HG02852 (cell line): ENCODE data around the gene SPOCD1.

ENCODE experiments used
- ATAC-seq: cut with Tn5 transposase; IDR thresholded peaks from one replicate; pipeline ENCODE4 v1.9.1; 2021; ENCODE audit warnings: mild to moderate bottlenecking, moderate library complexity; ENCODE audit not compliant: unreplicated experiment

Gene SPOCD1

DNA sequence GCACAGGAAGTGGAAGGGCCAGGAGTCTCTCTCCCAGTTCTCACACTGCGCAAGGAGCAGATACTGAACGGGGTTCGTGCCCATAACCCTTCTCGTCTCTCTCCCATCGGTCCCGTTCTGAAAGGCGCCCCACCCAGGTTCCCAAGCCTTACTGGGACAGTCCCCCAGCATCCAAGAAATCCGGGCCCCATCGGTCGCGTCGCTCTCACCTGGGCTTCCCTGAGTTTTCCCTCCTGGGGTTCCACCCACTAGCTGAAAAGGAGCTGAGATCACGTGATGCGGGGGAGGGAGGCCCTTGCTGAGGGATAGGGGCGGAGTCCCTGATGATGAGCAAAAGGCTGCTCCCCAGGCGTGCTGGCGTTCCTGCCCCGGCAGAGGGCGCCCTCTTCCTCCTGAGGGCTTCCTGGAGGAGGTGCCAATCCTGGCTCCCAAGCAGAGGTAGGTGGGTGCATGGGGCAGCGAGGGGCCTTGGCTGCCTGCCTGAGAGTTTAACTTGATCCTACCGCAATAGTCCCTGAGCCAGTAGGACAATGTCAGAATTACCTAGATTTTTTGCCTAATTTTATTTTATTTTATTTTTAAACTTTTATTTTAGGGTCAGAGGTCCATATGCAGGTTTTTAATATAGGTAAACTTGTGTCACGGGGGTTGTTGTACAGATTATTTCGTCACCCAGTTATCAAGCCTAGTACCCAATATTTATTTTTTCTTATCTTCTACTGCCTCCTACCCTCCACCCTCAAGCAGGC, at the start of gene SPOCD1:
TSS of gene SPOCD1 (minus strand) at position 271 of the 749 bp plus-strand sequence. CDS start 689 bp downstream, outside the sequence.
- ATAC-seq: no peak

DNA sequence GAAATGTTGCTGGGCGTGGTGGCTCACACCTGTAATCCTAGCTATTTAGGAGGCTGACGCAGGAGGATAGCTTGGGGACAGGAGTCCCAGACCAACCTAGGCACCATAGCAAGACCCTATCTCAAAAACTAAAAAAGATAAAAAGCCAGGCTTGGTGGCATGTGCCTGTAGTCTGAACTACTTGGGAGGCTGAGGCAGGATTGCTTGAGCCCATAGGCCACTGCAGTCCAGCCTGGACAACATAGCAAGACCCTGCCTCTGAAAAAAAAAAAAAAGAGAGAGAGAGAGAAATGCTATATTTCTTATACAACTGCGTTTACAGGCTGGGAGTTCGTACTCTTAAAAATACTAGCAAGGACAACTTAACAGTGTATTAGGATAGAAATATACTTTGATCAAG, 46.2 kb upstream of the SPOCD1 start:
- ATAC-seq: no peak

GRCh38 chr1:31861346-31861745, 45.5 kb upstream of the SPOCD1 start:
- no peak for ATAC-seq

- no peak for ATAC-seq
These were observed 44.8 kb upstream of the SPOCD1 start for GRCh38 chr1:31860581-31860980.

DNA sequence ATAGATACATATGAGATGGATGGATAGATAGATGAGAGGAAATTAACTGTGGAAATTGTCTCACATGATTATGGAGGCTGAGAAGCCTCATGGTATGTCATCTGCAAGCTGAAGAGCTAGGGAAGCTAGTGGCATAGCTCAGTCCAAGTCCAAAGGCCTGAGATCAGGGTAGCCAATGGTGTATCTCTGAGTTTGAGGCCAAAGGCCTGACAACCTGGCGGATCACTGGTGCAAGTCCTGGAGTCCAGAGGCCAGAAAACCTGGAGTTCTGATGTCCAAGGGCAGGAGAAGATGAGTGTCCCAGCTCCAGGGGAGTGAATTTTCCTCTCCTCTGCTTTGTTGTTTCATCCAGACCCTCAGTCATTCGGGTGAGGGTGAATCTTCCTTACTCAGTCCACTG, 43.9 kb upstream of the SPOCD1 start:
- no peak for ATAC-seq

DNA sequence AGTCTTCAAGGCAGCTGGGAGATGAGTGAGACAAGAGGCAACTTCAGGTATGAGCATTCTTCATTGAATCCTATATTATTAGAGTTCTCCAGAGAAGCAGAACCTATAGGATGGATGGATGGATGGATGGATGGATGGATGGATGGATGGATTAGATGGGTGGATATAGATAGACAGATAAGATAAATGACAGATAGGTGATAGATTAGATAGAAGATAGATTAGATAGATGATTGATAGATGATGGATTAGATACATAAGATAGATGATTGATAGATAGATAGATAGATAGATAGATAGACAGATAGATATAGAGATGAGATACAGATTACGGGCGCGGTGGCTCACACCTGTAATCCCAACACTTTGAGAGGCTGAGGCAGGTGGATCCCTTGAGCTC, 43.2 kb upstream of the SPOCD1 start:
- no peak for ATAC-seq

DNA sequence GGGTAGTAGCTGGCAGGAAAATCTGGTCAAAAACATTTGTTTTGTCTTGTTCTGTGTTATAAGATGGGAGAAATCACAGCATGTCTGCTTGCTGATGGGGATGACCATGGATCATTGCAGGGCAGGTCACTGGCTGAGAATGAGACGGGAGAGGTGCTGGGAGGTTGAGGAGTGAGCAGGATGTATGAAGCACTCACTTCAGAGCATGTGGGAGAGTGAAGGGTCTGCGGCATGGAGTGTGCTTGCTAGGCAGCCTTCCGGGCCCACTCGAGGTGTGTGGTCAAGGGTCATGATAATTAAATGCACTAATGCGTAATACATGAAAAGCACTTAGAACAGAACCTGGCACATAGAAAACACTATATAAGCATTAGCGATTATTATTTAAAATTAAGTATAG, 42.0 kb upstream of the SPOCD1 start:
- ATAC-seq: no peak

DNA sequence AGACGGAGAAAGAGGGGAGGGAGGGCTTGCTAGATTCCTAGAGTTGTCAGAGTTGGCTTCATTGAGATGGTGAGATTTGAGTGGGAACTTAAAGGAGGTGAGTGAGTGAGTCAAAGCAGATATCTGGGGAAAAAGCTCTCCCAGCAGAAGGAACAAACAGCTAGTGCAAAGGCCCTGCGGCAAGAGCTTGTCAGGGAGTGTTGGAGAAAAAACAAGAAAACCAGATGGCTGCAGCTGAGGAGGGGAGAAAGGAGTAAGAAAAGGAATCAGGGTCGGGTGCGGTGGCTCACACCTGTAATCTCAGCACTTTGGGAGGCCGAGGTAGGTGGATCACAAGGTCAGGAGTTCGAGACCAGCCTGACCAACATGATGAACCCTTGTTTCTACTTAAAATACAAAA, 40.3 kb upstream of the SPOCD1 start:
- no peak for ATAC-seq

DNA sequence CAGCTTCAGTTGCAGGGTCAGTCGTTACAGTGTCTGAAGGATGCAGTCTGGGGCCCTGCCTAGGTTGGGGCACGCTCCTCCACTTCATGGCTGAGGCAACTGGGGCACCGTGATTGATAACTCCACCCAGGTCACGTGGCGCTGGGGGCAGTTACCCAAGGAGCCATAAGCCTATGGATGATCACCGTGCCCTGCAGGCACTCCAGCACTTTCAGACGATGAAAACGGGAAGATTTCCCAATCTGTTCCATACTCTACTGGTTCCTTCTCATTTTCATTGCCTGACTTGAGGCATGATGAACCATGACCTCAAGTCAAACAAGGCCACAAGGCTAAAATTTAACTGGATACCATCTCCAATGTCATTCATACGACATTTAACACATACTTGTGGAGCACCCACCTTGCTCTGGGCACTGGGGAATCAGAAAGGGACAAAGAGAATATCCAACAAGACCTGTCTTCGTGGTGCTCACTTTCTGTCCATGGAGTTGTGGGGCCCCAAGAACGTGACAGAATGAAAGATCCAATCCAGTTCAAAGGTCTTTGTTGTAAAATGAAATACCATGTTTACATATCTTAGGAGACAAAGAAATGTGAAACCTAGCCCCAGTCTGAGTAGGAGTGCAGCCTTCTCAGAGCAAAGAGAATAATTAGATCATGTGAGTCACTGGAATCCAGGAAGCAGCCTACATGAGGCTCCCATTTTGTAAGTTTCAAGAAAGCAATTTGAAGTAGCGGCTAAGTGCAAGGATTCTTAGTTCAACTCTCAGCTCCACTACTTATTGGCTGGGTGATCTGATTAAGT, 39.4 kb upstream of the SPOCD1 start:
- no peak for ATAC-seq

DNA sequence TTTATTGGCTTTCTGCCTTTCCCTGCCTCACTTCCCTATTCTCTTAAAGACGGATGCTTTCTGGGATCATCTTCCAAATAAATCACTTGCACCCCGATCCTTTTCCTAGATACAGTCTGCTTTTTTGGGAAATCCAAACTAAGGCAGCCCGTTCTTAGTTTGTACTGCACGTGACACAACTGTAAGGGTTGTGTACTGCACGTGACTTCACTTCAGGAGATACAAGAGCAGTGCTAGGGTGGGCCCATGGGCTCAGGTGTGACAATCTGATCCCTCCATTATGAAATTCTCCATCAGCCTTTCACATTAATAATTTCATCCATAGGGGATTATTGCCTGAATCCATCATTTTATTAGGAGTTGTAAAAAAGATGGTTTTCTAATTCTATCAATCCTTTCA, 33.8 kb upstream of the SPOCD1 start:
- no peak for ATAC-seq

DNA sequence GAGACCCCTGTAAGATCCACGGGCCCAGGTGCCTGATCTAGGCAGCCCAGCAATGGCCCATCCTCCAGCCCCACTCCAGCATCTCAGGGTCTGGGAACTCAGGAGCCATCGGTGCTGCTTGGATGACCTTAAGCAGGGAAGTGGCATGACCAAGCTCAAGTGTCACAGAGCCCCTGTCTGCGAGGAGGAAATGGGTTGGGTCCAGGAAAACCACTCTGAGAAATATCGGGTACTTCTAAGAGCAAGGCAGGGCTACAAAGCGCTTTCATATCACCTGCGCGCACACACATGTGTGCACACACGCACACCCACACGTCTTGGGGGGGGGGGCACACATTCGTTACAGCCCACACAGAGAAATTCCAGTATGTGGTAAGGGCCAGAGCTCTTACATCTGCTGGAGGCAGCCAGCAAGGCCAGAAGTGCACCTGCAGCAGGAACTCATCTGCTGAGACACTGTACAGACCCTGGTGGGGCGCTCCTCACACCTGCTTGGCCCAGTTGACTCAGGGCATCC, 32.6 kb upstream of the SPOCD1 start:
- ATAC-seq: no peak

- ATAC-seq: no peak
These were observed 30.7 kb upstream of the SPOCD1 start for GRCh38 chr1:31846484-31846883.

GRCh38 chr1:31843506-31843905, 27.7 kb upstream of the SPOCD1 start:
- no peak for ATAC-seq

- ATAC-seq: no peak
These were observed 24.0 kb upstream of the SPOCD1 start for GRCh38 chr1:31839662-31840343.

DNA sequence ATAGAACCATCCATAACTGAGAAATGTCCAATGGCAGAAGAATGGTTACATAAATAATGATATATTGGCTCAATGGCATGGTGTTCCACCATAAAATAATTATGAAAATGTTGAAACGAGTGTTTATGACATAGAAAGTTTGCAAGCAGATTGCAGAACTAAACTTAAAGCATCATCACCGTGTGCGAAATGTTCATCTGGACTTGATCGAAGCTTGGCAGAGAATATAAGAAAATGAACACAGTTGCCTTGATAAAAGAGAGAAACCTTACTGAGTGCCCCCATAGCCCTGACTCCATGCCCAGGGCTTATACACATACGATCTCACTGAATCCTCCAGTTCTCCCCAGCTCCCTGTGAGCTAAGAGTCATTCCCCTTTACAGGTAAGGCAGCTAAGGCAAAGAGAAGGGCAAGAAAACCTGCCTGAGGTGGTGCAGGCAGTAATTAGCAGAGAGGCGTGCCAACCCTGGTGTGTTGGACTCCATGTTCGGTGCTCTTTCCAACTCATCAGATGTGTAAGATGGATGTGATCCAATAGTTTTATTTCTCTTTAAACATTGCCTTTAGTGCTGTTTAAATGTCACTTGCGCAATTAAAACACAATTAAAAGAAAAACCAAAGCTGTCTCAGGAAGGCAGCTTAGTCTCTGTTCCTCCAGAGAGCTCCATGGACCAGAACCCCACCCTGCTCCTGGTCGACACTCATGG, 21.8 kb upstream of the SPOCD1 start:
- no peak for ATAC-seq

GRCh38 chr1:31836638-31837037, 20.8 kb upstream of the SPOCD1 start:
- no peak for ATAC-seq

DNA sequence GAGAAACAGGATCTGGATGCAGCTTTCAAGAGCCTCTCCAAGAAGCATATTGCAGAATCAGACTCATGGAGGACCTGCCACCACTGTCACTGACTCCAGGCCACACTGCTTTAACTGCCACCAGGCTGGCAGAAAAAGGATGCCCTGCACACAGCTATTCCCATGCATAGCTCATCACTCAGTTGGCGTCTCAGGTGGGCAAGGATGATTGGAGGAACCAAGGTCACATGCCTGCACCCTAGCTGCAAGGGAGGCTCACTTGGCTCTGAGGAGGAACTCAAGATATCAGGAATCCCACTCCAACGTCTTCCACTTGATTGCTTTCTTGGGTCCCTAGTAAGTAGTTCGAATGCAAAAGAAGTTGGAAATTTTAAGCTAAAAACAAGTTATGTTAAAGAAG, 19.6 kb upstream of the SPOCD1 start:
- ATAC-seq: no peak

DNA sequence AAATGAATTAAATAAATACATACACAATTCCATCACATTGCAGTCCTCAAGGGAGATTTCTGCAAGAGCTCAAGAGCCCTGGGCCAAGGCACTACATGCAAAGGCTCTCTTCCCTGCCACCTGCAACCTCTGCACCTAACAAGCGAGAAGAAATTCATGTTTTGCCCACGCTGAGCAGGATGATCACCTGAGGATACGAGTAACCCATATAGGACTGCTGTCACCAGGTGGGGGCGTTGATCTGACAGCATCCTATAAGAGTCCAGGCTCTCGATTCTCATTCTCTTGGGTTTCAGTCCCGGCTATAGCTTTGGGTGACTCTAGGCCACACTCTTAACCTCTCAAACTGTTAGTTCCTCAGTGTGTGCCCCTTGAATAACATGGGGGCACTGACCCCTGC, 18.7 kb upstream of the SPOCD1 start:
- ATAC-seq: no peak

GRCh38 chr1:31831397-31832378, 15.9 kb upstream of the SPOCD1 start:
- ATAC-seq: no peak

GRCh38 chr1:31830511-31830910, 14.7 kb upstream of the SPOCD1 start:
- no peak for ATAC-seq
